ENCODE measurements around the gene VAPB. TPM values are rescaled to one million over a fixed set of nuclear protein-coding genes. Genes with fewer than 3 reads are reported as not detected.

VAPB gene
- total RNA-seq, 1 experiment from 2014 or later, result 82.4 TPM

GRCh38 chr20:58453391-58453790 lies 64.4 kb downstream of the VAPB start:
- Mint-ChIP-seq H3K4me3 (ENCODE audit: low read depth, unreplicated experiment) (no peak overlapping the region), H3K36me3 (ENCODE audit: insufficient read depth, unreplicated experiment) (no peaks in the 10 kb centered on the region), H3K4me1 (ENCODE audit: low read depth, unreplicated experiment) (no peaks in the 10 kb centered on the region), H3K9me3 (ENCODE audit: low read depth, unreplicated experiment) (peaks cover 13% of the 10 kb centered on the region), H3K27ac (ENCODE audit: unreplicated experiment) (no peak overlapping the region), H3K27me3 (ENCODE audit: unreplicated experiment) (no peaks in the 10 kb centered on the region)
- TSS peak; percentile 15 for BruUV-seq (replicated peaks)
- CTCF ChIA-PET, result interaction anchor here (0.7 kb wide), 1 partner anchor 103 kb away, joined by 3 read pairs; no protein-coding TSS in a partner anchor
- TF ChIP-seq CTCF (IDR thresholded peaks at IDR 0.05; ENCODE audit: unreplicated experiment), result no peak
- intact Hi-C loops (cut with micrococcal nuclease; ENCODE audit: unreplicated experiment), result no loop called here
- DNase-seq, result no peak

- no peak overlapping the region for H3K4me3 Mint-ChIP-seq (ENCODE audit: low read depth, unreplicated experiment)
- H3K4me1 Mint-ChIP-seq (ENCODE audit: low read depth, unreplicated experiment), result no peaks in the 10 kb centered on the region
- TF ChIP-seq CTCF (IDR thresholded peaks at IDR 0.05; ENCODE audit: unreplicated experiment), result no peak
- intact Hi-C loops (cut with micrococcal nuclease; ENCODE audit: unreplicated experiment), result no loop called here
- BruUV-seq (replicated peaks), result no TSS peak
- no peaks in the 10 kb centered on the region for H3K27me3 Mint-ChIP-seq (ENCODE audit: unreplicated experiment)
- no peaks in the 10 kb centered on the region for H3K36me3 Mint-ChIP-seq (ENCODE audit: insufficient read depth, unreplicated experiment)
- CTCF ChIA-PET, result interaction anchor here (0.6 kb wide), 1 partner anchor 224 kb away, joined by 3 read pairs; no protein-coding TSS in a partner anchor
- no peak for DNase-seq
- H3K9me3 Mint-ChIP-seq (ENCODE audit: low read depth, unreplicated experiment), result peaks cover 13% of the 10 kb centered on the region
- no peak overlapping the region for H3K27ac Mint-ChIP-seq (ENCODE audit: unreplicated experiment)
These were observed 65.4 kb downstream of the VAPB start for GRCh38 chr20:58454460-58454859.

GRCh38 chr20:58457083-58457695 lies 68.2 kb downstream of the VAPB start:
- Mint-ChIP-seq H3K4me1 (ENCODE audit: low read depth, unreplicated experiment) (no peaks in the 10 kb centered on the region), H3K27ac (ENCODE audit: unreplicated experiment) (no peak overlapping the region), H3K9me3 (ENCODE audit: low read depth, unreplicated experiment) (peaks cover 13% of the 10 kb centered on the region), H3K4me3 (ENCODE audit: low read depth, unreplicated experiment) (no peak overlapping the region), H3K36me3 (ENCODE audit: insufficient read depth, unreplicated experiment) (no peaks in the 10 kb centered on the region), H3K27me3 (ENCODE audit: unreplicated experiment) (no peaks in the 10 kb centered on the region)
- CTCF ChIA-PET, result no interaction called here
- no TSS peak for BruUV-seq (replicated peaks)
- no peak for TF ChIP-seq CTCF (IDR thresholded peaks at IDR 0.05; ENCODE audit: unreplicated experiment)
- DNase-seq, result no peak
- intact Hi-C loops (cut with micrococcal nuclease; ENCODE audit: unreplicated experiment), result no loop called here

- no peak overlapping the region for H3K27ac Mint-ChIP-seq (ENCODE audit: unreplicated experiment)
- intact Hi-C loops (cut with micrococcal nuclease; ENCODE audit: unreplicated experiment), result no loop called here
- BruUV-seq (replicated peaks), result no TSS peak
- H3K27me3 Mint-ChIP-seq (ENCODE audit: unreplicated experiment), result peaks cover under 1% of the 10 kb centered on the region
- no peaks in the 10 kb centered on the region for H3K4me1 Mint-ChIP-seq (ENCODE audit: low read depth, unreplicated experiment)
- CTCF ChIA-PET, result no interaction called here
- H3K4me3 Mint-ChIP-seq (ENCODE audit: low read depth, unreplicated experiment), result no peak overlapping the region
- DNase-seq, result no peak
- peaks cover 13% of the 10 kb centered on the region for H3K9me3 Mint-ChIP-seq (ENCODE audit: low read depth, unreplicated experiment)
- H3K36me3 Mint-ChIP-seq (ENCODE audit: insufficient read depth, unreplicated experiment), result no peaks in the 10 kb centered on the region
- TF ChIP-seq CTCF (IDR thresholded peaks at IDR 0.05; ENCODE audit: unreplicated experiment), result no peak
These were observed 69.5 kb downstream of the VAPB start for GRCh38 chr20:58458342-58459057.
